ENCODE measurements around the gene RFPL1.
"Not testable (repeated sequence)": the region's sequence is repeated elsewhere in the genome, so short reads cannot be mapped to it uniquely, and the experiment has no call there.

Gene RFPL1

DNA sequence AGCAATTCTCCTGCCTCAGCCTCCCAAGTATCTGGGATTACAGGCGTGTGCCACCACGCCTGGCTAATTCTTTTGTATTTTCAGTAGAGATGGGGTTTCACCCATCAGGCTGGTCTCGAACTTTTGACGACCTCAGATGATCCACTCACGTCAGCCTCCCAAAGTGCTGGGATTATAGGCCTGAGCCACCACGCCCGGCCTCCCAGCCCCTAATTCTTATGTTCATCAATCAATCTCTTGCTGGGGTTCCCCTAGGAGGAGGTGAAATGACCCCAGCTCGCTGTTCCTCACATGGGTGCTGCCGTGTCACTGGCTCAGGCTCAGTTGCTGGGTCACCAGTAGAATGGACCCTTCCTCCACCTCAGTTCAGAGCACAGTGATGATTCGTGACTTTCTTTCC lies at the start of gene RFPL1:
TSS of gene RFPL1 (plus strand) at position 301 of the 400 bp plus-strand sequence.
- not testable (repeated sequence) for H3K27me3 ChIP-seq (ENCODE audit: insufficient read depth, low read length, poor library complexity, severe bottlenecking); H3K9ac ChIP-seq (ENCODE audit: low read depth, low read length, poor library complexity, severe bottlenecking); H4K20me1 ChIP-seq (ENCODE audit: insufficient read depth, low read length, poor library complexity, severe bottlenecking); H3K79me2 ChIP-seq (ENCODE audit: insufficient read depth, low read length); H3K4me1 ChIP-seq (ENCODE audit: insufficient read depth, low read length, poor library complexity, severe bottlenecking); H2AFZ ChIP-seq (ENCODE audit: low read length); H3K36me3 ChIP-seq (ENCODE audit: insufficient read depth, low read length); H3K9me3 ChIP-seq (ENCODE audit: insufficient read depth, low read depth, low read length); H3K9me2 ChIP-seq (replicated peaks; ENCODE audit: low read depth, low read length); H3F3A ChIP-seq (ENCODE audit: low read depth); H3K4me3 ChIP-seq (ENCODE audit: low read length, poor library complexity, severe bottlenecking); H3K4me2 ChIP-seq (ENCODE audit: low read depth, low read length, poor library complexity, severe bottlenecking)

DNA sequence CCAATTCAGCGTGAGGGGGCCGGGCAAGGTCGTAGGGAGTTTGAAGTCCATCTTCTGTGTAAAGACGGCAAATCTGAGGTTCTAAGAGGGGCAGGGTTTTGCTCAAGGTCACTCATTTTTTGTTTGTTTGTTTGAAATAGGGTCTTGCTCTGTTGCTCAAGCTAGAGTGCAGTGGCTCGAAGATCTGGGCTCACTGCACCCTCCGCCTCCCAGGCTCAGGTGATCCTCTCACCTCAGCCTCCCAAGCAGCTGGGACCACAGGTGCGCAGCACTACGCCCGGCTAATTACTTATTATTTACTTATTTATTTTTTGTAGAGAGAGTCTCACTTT lies 49.7 kb upstream of the RFPL1 start:
- no peaks in the 10 kb centered on the region for H3K36me3 ChIP-seq (ENCODE audit: insufficient read depth, low read length)
- peak overlapping the region; percentile 88 for H3K4me2 ChIP-seq (ENCODE audit: low read depth, low read length, poor library complexity, severe bottlenecking)
- H3K27me3 ChIP-seq (ENCODE audit: insufficient read depth, low read length, poor library complexity, severe bottlenecking), result no peaks in the 10 kb centered on the region
- peaks cover 44% of the 10 kb centered on the region for H3K79me2 ChIP-seq (ENCODE audit: insufficient read depth, low read length)
- TF ChIP-seq, protein P1, sequence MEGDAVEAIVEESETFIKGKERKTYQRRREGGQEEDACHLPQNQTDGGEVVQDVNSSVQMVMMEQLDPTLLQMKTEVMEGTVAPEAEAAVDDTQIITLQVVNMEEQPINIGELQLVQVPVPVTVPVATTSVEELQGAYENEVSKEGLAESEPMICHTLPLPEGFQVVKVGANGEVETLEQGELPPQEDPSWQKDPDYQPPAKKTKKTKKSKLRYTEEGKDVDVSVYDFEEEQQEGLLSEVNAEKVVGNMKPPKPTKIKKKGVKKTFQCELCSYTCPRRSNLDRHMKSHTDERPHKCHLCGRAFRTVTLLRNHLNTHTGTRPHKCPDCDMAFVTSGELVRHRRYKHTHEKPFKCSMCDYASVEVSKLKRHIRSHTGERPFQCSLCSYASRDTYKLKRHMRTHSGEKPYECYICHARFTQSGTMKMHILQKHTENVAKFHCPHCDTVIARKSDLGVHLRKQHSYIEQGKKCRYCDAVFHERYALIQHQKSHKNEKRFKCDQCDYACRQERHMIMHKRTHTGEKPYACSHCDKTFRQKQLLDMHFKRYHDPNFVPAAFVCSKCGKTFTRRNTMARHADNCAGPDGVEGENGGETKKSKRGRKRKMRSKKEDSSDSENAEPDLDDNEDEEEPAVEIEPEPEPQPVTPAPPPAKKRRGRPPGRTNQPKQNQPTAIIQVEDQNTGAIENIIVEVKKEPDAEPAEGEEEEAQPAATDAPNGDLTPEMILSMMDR (conservative IDR thresholded peaks at IDR 0.05; ENCODE audit: low read length), result no peak
- TF ChIP-seq EZH2phosphoT487 (IDR thresholded peaks at IDR 0.05; ENCODE audit: borderline replicate concordance), result no peak
- H4K20me1 ChIP-seq (ENCODE audit: insufficient read depth, low read length, poor library complexity, severe bottlenecking), result peaks cover 9% of the 10 kb centered on the region
- H2AFZ ChIP-seq (ENCODE audit: low read length), result peak overlapping the region; percentile 72
- no peaks in the 10 kb centered on the region for H3K9me3 ChIP-seq (ENCODE audit: insufficient read depth, low read depth, low read length)
- H3K9me2 ChIP-seq (replicated peaks; ENCODE audit: low read depth, low read length), result no peaks in the 10 kb centered on the region
- H3K4me1 ChIP-seq (ENCODE audit: insufficient read depth, low read length, poor library complexity, severe bottlenecking), result peaks cover 43% of the 10 kb centered on the region
- H3K4me3 ChIP-seq (ENCODE audit: low read length, poor library complexity, severe bottlenecking), result peak overlapping the region; percentile 93
- H3F3A ChIP-seq (ENCODE audit: low read depth), result no peaks in the 10 kb centered on the region
- peak overlapping the region; percentile 86 for H3K9ac ChIP-seq (ENCODE audit: low read depth, low read length, poor library complexity, severe bottlenecking)

DNA sequence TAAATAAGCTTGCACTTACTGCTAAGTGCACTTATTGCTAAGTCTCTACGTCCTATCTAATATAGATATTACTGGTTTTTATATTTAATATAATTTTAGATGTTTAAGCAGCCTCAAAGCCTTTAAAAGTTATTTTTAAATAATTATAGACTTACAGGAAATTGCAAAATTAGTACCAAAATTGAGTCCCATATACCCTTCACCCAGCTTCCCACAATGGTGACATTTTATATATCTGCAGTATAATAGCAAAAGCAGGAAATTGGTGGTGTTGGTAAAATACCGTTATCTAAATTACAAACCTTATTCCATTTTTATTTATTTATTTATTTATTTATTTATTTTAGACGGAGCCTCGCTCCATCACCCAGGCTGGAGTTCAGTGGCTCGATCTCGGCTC lies 48.1 kb upstream of the RFPL1 start:
- H3K4me3 ChIP-seq (ENCODE audit: low read length, poor library complexity, severe bottlenecking), result no peak overlapping the region
- no peaks in the 10 kb centered on the region for H3F3A ChIP-seq (ENCODE audit: low read depth)
- H3K4me1 ChIP-seq (ENCODE audit: insufficient read depth, low read length, poor library complexity, severe bottlenecking), result peaks cover 33% of the 10 kb centered on the region
- peaks cover 31% of the 10 kb centered on the region for H3K79me2 ChIP-seq (ENCODE audit: insufficient read depth, low read length)
- H3K4me2 ChIP-seq (ENCODE audit: low read depth, low read length, poor library complexity, severe bottlenecking), result no peak overlapping the region
- H2AFZ ChIP-seq (ENCODE audit: low read length), result no peak overlapping the region
- H3K36me3 ChIP-seq (ENCODE audit: insufficient read depth, low read length), result no peaks in the 10 kb centered on the region
- peaks cover 9% of the 10 kb centered on the region for H4K20me1 ChIP-seq (ENCODE audit: insufficient read depth, low read length, poor library complexity, severe bottlenecking)
- H3K27me3 ChIP-seq (ENCODE audit: insufficient read depth, low read length, poor library complexity, severe bottlenecking), result no peaks in the 10 kb centered on the region
- H3K9me3 ChIP-seq (ENCODE audit: insufficient read depth, low read depth, low read length), result no peaks in the 10 kb centered on the region
- H3K9me2 ChIP-seq (replicated peaks; ENCODE audit: low read depth, low read length), result no peaks in the 10 kb centered on the region
- H3K9ac ChIP-seq (ENCODE audit: low read depth, low read length, poor library complexity, severe bottlenecking), result no peak overlapping the region
- TF ChIP-seq, protein P1 (conservative IDR thresholded peaks at IDR 0.05; ENCODE audit: low read length), result no peak
- TF ChIP-seq EZH2phosphoT487 (IDR thresholded peaks at IDR 0.05; ENCODE audit: borderline replicate concordance), result no peak

DNA sequence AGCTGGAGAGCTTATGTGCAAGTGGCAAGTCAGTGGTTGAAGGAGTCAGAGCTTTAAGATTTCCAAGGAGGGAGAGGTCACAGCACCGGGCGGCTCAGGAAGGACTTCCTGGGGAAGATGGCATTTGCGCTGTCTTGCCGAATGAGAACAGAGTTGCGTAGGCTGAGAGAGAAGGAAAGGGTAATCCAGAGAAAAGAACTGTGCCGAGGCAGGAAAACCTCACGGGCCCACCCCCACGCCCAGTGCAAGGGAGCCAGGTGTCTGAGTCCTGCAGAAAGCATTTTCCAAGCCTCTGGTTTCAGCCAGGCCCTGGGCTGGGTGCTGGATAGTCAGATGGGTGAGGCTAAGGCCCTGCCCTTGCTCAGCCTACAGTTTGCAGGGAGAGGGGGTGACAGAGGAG lies 46.8 kb upstream of the RFPL1 start:
- Histone ChIP-seq H3K9me3 (ENCODE audit: insufficient read depth, low read depth, low read length) (no peaks in the 10 kb centered on the region), H3K4me3 (ENCODE audit: low read length, poor library complexity, severe bottlenecking) (no peak overlapping the region), H3K4me2 (ENCODE audit: low read depth, low read length, poor library complexity, severe bottlenecking) (no peak overlapping the region), H4K20me1 (ENCODE audit: insufficient read depth, low read length, poor library complexity, severe bottlenecking) (peaks cover 9% of the 10 kb centered on the region), H3F3A (ENCODE audit: low read depth) (no peaks in the 10 kb centered on the region), H3K36me3 (ENCODE audit: insufficient read depth, low read length) (no peaks in the 10 kb centered on the region), H2AFZ (ENCODE audit: low read length) (no peak overlapping the region), H3K9ac (ENCODE audit: low read depth, low read length, poor library complexity, severe bottlenecking) (no peak overlapping the region), H3K79me2 (ENCODE audit: insufficient read depth, low read length) (peaks cover 18% of the 10 kb centered on the region), H3K9me2 (replicated peaks; ENCODE audit: low read depth, low read length) (no peaks in the 10 kb centered on the region), H3K4me1 (ENCODE audit: insufficient read depth, low read length, poor library complexity, severe bottlenecking) (peaks cover 22% of the 10 kb centered on the region), H3K27me3 (ENCODE audit: insufficient read depth, low read length, poor library complexity, severe bottlenecking) (no peaks in the 10 kb centered on the region)
- TF ChIP-seq, protein P1 (conservative IDR thresholded peaks at IDR 0.05; ENCODE audit: low read length), result no peak
- TF ChIP-seq EZH2phosphoT487 (IDR thresholded peaks at IDR 0.05; ENCODE audit: borderline replicate concordance), result no peak
